ENCODE results near the gene CNTN5.

Gene CNTN5

DNA sequence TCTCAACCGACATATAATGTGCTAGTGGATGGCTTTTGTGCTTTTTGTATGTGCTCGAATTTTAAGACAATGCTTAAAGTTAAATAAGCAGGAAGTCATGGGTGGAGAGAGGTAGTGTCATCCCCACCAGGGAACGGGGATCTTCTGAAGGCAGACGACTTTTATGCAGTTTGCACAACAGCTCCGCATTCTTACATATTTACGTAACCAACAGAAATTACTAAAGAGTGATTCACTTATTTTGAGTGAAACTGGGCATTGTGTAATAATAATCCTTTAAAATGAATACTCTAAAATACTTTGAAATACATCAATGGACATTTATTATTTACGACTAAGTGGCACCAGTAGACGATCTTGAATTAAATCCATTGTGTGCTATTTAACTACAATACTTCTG lies 305.1 kb downstream of the CNTN5 start:
- DNase-seq (ENCODE audit: low spot score) = no peak
- TF ChIP-seq CTCF (IDR thresholded peaks at IDR 0.05) = no peak
- no peak overlapping the region for H3K27ac ChIP-seq

DNA sequence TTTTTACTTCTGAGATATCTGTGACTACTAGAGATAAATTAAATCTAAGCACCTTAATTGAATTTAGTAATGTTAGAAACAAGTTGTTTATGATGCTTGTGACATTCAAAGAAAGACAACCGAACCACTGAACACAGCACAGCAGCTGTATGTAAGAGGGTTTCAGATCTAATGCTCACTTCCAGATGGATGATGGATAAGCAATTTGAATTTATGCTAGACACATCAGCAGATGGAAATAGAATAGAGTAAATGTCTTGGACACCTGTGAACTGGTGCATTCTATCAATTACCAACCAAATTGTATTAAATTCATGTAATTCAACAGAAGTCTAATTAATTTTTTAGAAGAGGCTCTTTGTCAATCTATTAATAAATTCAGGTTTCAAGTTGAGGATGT lies 306.3 kb downstream of the CNTN5 start:
- no peak for DNase-seq (ENCODE audit: low spot score)
- no peak overlapping the region for H3K4me3 ChIP-seq
- H3K27ac ChIP-seq = no peak overlapping the region
- TF ChIP-seq CTCF (IDR thresholded peaks at IDR 0.05) = no peak

More for the DNA sequence above, 305.1 kb downstream of the CNTN5 start:
- no peak overlapping the region for H3K4me3 ChIP-seq

DNA sequence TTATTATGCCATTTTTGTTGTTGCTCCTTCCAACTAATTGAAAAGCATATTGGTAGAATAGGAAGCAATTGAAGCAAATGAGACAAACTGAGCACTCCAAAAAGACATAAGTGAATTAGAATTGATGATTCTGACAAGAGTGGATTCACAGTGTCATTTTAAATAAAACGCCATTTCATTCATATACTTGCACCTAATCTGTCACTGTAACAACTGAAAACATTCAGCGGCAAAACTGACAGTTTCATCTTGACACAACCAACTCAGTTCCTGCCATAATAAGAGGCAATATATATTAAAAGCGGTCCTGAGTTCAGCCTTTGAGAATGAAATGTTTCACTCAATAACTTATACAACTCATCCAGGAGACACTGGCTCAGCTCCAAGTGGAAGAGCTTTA lies 306.8 kb downstream of the CNTN5 start:
- TF ChIP-seq CTCF (IDR thresholded peaks at IDR 0.05) = no peak
- H3K27ac ChIP-seq = no peak overlapping the region
- H3K4me3 ChIP-seq = no peak overlapping the region
- DNase-seq (ENCODE audit: low spot score) = no peak

DNA sequence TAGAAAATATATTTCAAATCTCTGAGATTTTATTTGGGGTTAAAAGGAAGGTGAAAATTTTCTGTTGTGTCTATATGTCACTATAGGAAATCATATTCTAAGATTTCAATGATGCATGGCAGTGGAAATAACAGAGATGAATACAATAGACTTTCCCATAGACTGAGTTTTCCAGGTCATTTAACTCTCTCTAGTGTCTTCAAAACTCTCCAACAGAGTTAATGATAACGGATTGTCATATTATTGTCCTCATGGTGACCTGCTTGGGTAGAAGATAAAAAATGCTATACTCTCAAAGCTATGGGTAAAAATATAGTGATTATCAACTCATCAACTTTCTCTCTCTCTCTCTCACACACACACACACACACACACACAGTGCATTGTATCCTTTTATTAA lies 312.9 kb downstream of the CNTN5 start:
- Histone ChIP-seq H3K4me3 (no peak overlapping the region), H3K27ac (no peak overlapping the region)
- TF ChIP-seq CTCF (IDR thresholded peaks at IDR 0.05) = no peak
- DNase-seq (ENCODE audit: low spot score) = no peak

- Histone ChIP-seq H3K27ac (no peak overlapping the region), H3K4me3 (no peak overlapping the region)
- TF ChIP-seq CTCF (IDR thresholded peaks at IDR 0.05) = no peak
- no peak for DNase-seq (ENCODE audit: low spot score)
Measured at GRCh38 chr11:99343117-99343516, 322.4 kb downstream of the CNTN5 start.

DNA sequence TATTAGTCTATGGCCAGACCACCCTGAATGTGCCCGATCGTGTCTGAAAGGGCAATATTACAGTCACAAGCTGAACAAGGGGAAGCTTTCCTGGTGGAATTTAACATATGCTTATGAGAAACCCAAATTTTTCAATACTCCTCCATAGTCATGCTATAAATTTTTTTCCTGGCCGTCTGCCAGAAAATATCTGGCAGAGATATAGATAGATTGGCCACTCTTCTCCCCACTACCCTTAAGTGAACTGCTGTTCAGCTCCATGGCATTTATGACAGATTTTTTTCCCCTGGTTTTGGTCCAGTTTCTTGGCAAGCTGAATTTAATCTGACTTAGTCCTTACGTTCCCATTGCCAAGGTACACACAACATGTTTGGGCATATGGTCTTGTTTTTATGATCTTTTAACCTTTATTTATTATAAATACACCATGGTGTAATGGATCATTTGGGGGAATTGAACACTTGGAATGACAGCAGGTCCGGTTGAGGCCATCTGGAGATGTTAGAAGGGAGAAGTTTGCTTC lies 328.5 kb downstream of the CNTN5 start:
- no peak overlapping the region for H3K4me3 ChIP-seq
- no peak for TF ChIP-seq CTCF (IDR thresholded peaks at IDR 0.05)
- H3K27ac ChIP-seq = no peak overlapping the region
- DNase-seq (ENCODE audit: low spot score) = no peak

- H3K27ac ChIP-seq = no peak overlapping the region
- no peak overlapping the region for H3K4me3 ChIP-seq
- TF ChIP-seq CTCF (IDR thresholded peaks at IDR 0.05) = no peak
- DNase-seq (ENCODE audit: low spot score) = no peak
Measured at GRCh38 chr11:99351624-99352023, 330.9 kb downstream of the CNTN5 start.

Measured in coronary artery (tissue), 2 donors.